K562 (cell line): ENCODE measurements around the gene PATJ. TPM values are rescaled to one million over a fixed set of nuclear protein-coding genes. Genes with fewer than 3 reads are reported as not detected.

Experiments used
- ATAC-seq: fragments of 200-7000 bp; cut with Tn5 transposase; 3 replicates; pipeline ENCODE4 v1.9.1; 2020; ENCODE audit warnings: moderate library complexity
- BruUV-seq: library from RNA; stranded (reverse); fragments of 400-500 nt; replicated peaks from 2 replicates; lab custom pipeline; 2021; lab: Mats Ljungman, UMichigan
- CTCF ChIA-PET: fragments of 300-600 bp; formaldehyde crosslinking; extraction: SDS; loops from one replicate; lab custom pipeline; 2021; ENCODE audit warnings: low intra/inter-chr PET ratio; lab: Yijun Ruan, JAX
- POLR2A ChIA-PET: fragments of 300-600, 350-650 bp; sonication (Branson Sonifier 250); formaldehyde crosslinking; extraction: SDS; loops from one replicate; lab custom pipeline; 2021; ENCODE audit warnings: antibody characterized with exemption, inconsistent platforms; lab: Yijun Ruan, JAX
- DNase-seq, 4 experiments: peaks; one replicate each; pipeline versions ENCODE4 v3.0.0 to v3.0.0-alpha.2; 2011 to 2018; ENCODE audit warnings: low spot score in 3 of 4, mixed read lengths in 3 of 4; ENCODE audit errors: extremely low read depth in 1 of 4
- FAIRE-seq: peaks from 2 replicates; lab custom pipeline; 2011; peaks lifted over from hg19 to GRCh38; lab: Jason Lieb, UNC
- H2AFZ ChIP-seq: 2 replicates; pipeline ENCODE4 v1.6.0; 2011; ENCODE audit warnings: low read depth, low read length, control low read depth, inconsistent platforms
- H3K27ac ChIP-seq: fragments of 200-600 bp; 3 replicates; pipeline ENCODE4 v1.8.0; 2011; ENCODE audit warnings: low read depth, mild to moderate bottlenecking, control low read depth, inconsistent platforms, low read length, moderate library complexity, mixed read lengths; ENCODE audit errors: extremely low read depth
- H3K27me3 ChIP-seq, 2 experiments: fragments of 300-600 bp in 1 of 2; 2 replicates in 1 of 2; 3 replicates in 1 of 2; pipeline versions ENCODE4 v1.6.0 to v1.8.0; 2011; ENCODE audit warnings: inconsistent platforms in 2 of 2, low read length in 2 of 2, mild to moderate bottlenecking in 1 of 2, mixed read lengths in 1 of 2, moderate library complexity in 1 of 2; ENCODE audit not compliant: control insufficient read depth in 2 of 2, insufficient read depth in 2 of 2
- H3K36me3 ChIP-seq: fragments of 300-600 bp; 3 replicates; pipeline ENCODE4 v1.8.0; 2011; ENCODE audit warnings: mild to moderate bottlenecking, low read length, inconsistent platforms; ENCODE audit not compliant: control insufficient read depth, insufficient read depth
- H3K4me1 ChIP-seq, 2 experiments: fragments of 200-600 bp in 1 of 2; replicated peaks in 1 of 2; 2 replicates in 1 of 2; 3 replicates in 1 of 2; pipeline versions ENCODE4 v1.5.1 to v1.8.0; 2011; ENCODE audit warnings: inconsistent platforms in 2 of 2, low read length in 2 of 2, mild to moderate bottlenecking in 1 of 2, mixed read lengths in 1 of 2, moderate library complexity in 1 of 2; ENCODE audit not compliant: control insufficient read depth in 2 of 2, insufficient read depth in 2 of 2
- H3K4me2 ChIP-seq: 2 replicates; pipeline ENCODE4 v1.6.1; 2011; ENCODE audit warnings: low read length, control low read depth, inconsistent platforms, mixed read lengths; ENCODE audit not compliant: insufficient read depth
- H3K4me3 ChIP-seq: fragments of 200-600 bp; sonication (generic), shearing (Covaris generic); 2 replicates; pipeline ENCODE4 v1.5.1; 2016; ENCODE audit warnings: control low read depth, inconsistent platforms
- H3K79me2 ChIP-seq: fragments of 200-600 bp; 3 replicates; pipeline ENCODE4 v1.8.0; 2011; ENCODE audit warnings: low read length, inconsistent platforms; ENCODE audit not compliant: control insufficient read depth, insufficient read depth
- H3K9ac ChIP-seq, 2 experiments: 2 replicates each; pipeline versions ENCODE4 v1.6.0 to v1.6.1; 2011; ENCODE audit warnings: low read depth in 2 of 2, low read length in 2 of 2, control low read depth in 1 of 2, inconsistent platforms in 1 of 2, mild to moderate bottlenecking in 1 of 2, mixed read lengths in 1 of 2; ENCODE audit not compliant: insufficient read depth in 1 of 2
- H3K9me1 ChIP-seq: one replicate; pipeline ENCODE4 v1.6.0; 2011; ENCODE audit warnings: inconsistent platforms, mild to moderate bottlenecking, low read length, moderate library complexity; ENCODE audit not compliant: control insufficient read depth, insufficient read depth
- H3K9me3 ChIP-seq: replicated peaks from 2 replicates; pipeline ENCODE4 v1.5.1; 2011; ENCODE audit warnings: low read depth, low read length, inconsistent platforms; ENCODE audit not compliant: control insufficient read depth, insufficient read depth
- H4K20me1 ChIP-seq: replicated peaks from 2 replicates; pipeline ENCODE4 v1.6.1; 2011; ENCODE audit warnings: low read length, inconsistent platforms, mixed read lengths; ENCODE audit not compliant: control insufficient read depth, insufficient read depth
- CREB3 ChIP-seq: fragments of 450-650 bp; conservative IDR thresholded peaks from 2 replicates; pipeline ENCODE4 v1.6.1; 2016; ENCODE audit warnings: missing genetic modification characterization, low read depth, mild to moderate bottlenecking, missing compliant biosample characterization, moderate library complexity
- FOXA3 ChIP-seq, 2 experiments: fragments of 450-650 bp in 1 of 2; sonication (generic) in 1 of 2; formaldehyde crosslinking; IDR thresholded peaks in 1 of 2; conservative IDR thresholded peaks in 1 of 2; 2 replicates each; pipeline versions ENCODE4 v1.4.0 to v1.8.0; 2020 to 2022; ENCODE audit warnings: mild to moderate bottlenecking in 2 of 2, missing genetic modification reagents in 1 of 2
- HDAC6 ChIP-seq: IDR thresholded peaks from 2 replicates; pipeline ENCODE4 v1.6.1; 2012; ENCODE audit warnings: low read depth, mild to moderate bottlenecking, control low read depth, inconsistent platforms, low read length, moderate library complexity
- HES1 ChIP-seq: fragments of 450-650 bp; IDR thresholded peaks from 2 replicates; pipeline ENCODE4 v1.6.1; 2016; ENCODE audit warnings: low read depth, mild to moderate bottlenecking, moderate library complexity
- MIER1 ChIP-seq: fragments of 450-650 bp; IDR thresholded peaks from 2 replicates; pipeline ENCODE4 v1.6.1; 2016; ENCODE audit warnings: antibody characterized with exemption, mild to moderate bottlenecking, low read depth
- POLR2AphosphoS5 ChIP-seq: IDR thresholded peaks from 2 replicates; pipeline ENCODE4 v1.6.1; 2011; ENCODE audit warnings: mild to moderate bottlenecking, low read depth, low read length, moderate library complexity; ENCODE audit not compliant: control insufficient read depth, insufficient read depth
- SREBF1 ChIP-seq: fragments of 150-350 bp; IDR thresholded peaks from 2 replicates; pipeline ENCODE4 v1.6.1; 2014; ENCODE audit warnings: antibody characterized with exemption, low read depth, low read length, borderline replicate concordance
- U2AF1 ChIP-seq: fragments of 200-400 bp; formaldehyde crosslinking; optimal IDR thresholded peaks from 2 replicates; pipeline ENCODE3; 2017; ENCODE audit warnings: mild to moderate bottlenecking, low read depth, low read length, moderate library complexity
- WGBS: fragments of 100-300 bp; shearing (Covaris generic); methylation state at CpG from one replicate; pipeline ENCODE4 v1.1.6; 2016; ENCODE audit warnings: low coverage, mixed read lengths; ENCODE audit not compliant: insufficient coverage; ENCODE audit errors: missing lambda C conversion rate; 5-methylcytosine and 5-hydroxymethylcytosine counted together
- in situ Hi-C: fragments of 300-500 bp; cut with MboI; formaldehyde crosslinking; loops from 4 replicates; pipeline ENCODE4 v1.15.0; 2018; ENCODE audit warnings: inconsistent platforms, mixed read lengths
- intact Hi-C: fragments of 100-400 bp; cut with micrococcal nuclease; formaldehyde crosslinking; loops from 2 replicates; pipeline ENCODE4 v1.14.2; 2022
- polyA plus RNA-seq, 8 experiments: library from polyadenylated mRNA; depleted of rRNA in 4 of 8; stranded (reverse) in 5 of 8; unstranded in 3 of 8; fragments of >200 nt; fragmentation: Nextera tagmentation in 2 of 8; fragmentation: Illumina TruSeq in 1 of 8; extraction: Ambion mirVana in 2 of 8; extraction: Trizol in 1 of 8; gene quantifications; 2 replicates each; pipeline versions ENCODE4 v1.2.1 to v1.2.3, GENCODE V29; 2011 to 2014; ENCODE audit warnings: inconsistent platforms in 1 of 8, missing spikeins in 1 of 8
- total RNA-seq, 7 experiments: library from RNA; depleted of rRNA in 6 of 7; stranded (reverse); fragments of >200 nt in 6 of 7; fragmentation: Illumina TruSeq in 2 of 7; extraction: Trizol in 2 of 7; gene quantifications; 2 replicates each; pipeline versions ENCODE4 v1.2.1 to v1.2.3, GENCODE V29; 2011 to 2021; ENCODE audit warnings: low replicate concordance in 1 of 7
- TF ChIP-seq, protein P1 (sequence below): fragments of 450-650 bp; IDR thresholded peaks from 2 replicates; pipeline ENCODE4 v1.6.1; 2016; ENCODE audit warnings: low read depth
- TF ChIP-seq, protein P2 (sequence below), 3 experiments: IDR thresholded peaks in 2 of 3; conservative IDR thresholded peaks in 1 of 3; 2 replicates each; pipeline ENCODE4 v1.5.1; 2011 to 2012; ENCODE audit warnings: low read length in 3 of 3, mild to moderate bottlenecking in 3 of 3, control low read depth in 2 of 3, improper control_type of control experiment in 1 of 3, inconsistent platforms in 1 of 3, low read depth in 1 of 3, mixed read lengths in 1 of 3, moderate library complexity in 1 of 3; ENCODE audit not compliant: insufficient read depth in 2 of 3

Gene PATJ
- total and polyA plus RNA-seq, 9 of the 15 experiments (the other 6 are each of a cell fraction or from before 2014, with no cell fraction given) = 0.22 TPM; not detected in 8

- DNase-seq (no peak), ATAC-seq (no peak), FAIRE-seq (no peak)
- in situ Hi-C loops = no loop called here
- no peak overlapping the region for H3K9ac ChIP-seq
- H2AFZ ChIP-seq = no peak overlapping the region
- no peaks in the 10 kb centered on the region for H3K9me1 ChIP-seq
- H3K27me3 ChIP-seq = peaks cover 13 to 14% of the 10 kb centered on the region in 2 experiments; a peak in 4 of 5 replicates
- no peaks in the 10 kb centered on the region for H3K36me3 ChIP-seq
- no peaks in the 10 kb centered on the region for H3K79me2 ChIP-seq
- no peak overlapping the region for H3K27ac ChIP-seq
- ChIA-PET POLR2A (no interaction called here), CTCF (no interaction called here)
- H3K9me3 ChIP-seq = no peaks in the 10 kb centered on the region
- WGBS = 0% methylated on average over 3 of the region's 3 CpGs
- intact Hi-C loops = no loop called here
- no peak overlapping the region for H3K4me2 ChIP-seq
- no peaks in the 10 kb centered on the region for H4K20me1 ChIP-seq
- no peak overlapping the region for H3K4me3 ChIP-seq
- no peaks in the 10 kb centered on the region for H3K4me1 ChIP-seq
- BruUV-seq = no TSS peak
- TF ChIP-seq SREBF1 (no peak), FOXA3 (CRISPR knock-in tag; conservative IDR thresholded peaks at IDR 0.05 in 1 of 2, IDR thresholded peaks at IDR 0.05 in 1 of 2) (no peak), HDAC6 (no peak), POLR2AphosphoS5 (no peak), HES1 (no peak), U2AF1 (no peak), MIER1 (no peak), CREB3 (tag) (no peak)
- TF ChIP-seq, protein P1, sequence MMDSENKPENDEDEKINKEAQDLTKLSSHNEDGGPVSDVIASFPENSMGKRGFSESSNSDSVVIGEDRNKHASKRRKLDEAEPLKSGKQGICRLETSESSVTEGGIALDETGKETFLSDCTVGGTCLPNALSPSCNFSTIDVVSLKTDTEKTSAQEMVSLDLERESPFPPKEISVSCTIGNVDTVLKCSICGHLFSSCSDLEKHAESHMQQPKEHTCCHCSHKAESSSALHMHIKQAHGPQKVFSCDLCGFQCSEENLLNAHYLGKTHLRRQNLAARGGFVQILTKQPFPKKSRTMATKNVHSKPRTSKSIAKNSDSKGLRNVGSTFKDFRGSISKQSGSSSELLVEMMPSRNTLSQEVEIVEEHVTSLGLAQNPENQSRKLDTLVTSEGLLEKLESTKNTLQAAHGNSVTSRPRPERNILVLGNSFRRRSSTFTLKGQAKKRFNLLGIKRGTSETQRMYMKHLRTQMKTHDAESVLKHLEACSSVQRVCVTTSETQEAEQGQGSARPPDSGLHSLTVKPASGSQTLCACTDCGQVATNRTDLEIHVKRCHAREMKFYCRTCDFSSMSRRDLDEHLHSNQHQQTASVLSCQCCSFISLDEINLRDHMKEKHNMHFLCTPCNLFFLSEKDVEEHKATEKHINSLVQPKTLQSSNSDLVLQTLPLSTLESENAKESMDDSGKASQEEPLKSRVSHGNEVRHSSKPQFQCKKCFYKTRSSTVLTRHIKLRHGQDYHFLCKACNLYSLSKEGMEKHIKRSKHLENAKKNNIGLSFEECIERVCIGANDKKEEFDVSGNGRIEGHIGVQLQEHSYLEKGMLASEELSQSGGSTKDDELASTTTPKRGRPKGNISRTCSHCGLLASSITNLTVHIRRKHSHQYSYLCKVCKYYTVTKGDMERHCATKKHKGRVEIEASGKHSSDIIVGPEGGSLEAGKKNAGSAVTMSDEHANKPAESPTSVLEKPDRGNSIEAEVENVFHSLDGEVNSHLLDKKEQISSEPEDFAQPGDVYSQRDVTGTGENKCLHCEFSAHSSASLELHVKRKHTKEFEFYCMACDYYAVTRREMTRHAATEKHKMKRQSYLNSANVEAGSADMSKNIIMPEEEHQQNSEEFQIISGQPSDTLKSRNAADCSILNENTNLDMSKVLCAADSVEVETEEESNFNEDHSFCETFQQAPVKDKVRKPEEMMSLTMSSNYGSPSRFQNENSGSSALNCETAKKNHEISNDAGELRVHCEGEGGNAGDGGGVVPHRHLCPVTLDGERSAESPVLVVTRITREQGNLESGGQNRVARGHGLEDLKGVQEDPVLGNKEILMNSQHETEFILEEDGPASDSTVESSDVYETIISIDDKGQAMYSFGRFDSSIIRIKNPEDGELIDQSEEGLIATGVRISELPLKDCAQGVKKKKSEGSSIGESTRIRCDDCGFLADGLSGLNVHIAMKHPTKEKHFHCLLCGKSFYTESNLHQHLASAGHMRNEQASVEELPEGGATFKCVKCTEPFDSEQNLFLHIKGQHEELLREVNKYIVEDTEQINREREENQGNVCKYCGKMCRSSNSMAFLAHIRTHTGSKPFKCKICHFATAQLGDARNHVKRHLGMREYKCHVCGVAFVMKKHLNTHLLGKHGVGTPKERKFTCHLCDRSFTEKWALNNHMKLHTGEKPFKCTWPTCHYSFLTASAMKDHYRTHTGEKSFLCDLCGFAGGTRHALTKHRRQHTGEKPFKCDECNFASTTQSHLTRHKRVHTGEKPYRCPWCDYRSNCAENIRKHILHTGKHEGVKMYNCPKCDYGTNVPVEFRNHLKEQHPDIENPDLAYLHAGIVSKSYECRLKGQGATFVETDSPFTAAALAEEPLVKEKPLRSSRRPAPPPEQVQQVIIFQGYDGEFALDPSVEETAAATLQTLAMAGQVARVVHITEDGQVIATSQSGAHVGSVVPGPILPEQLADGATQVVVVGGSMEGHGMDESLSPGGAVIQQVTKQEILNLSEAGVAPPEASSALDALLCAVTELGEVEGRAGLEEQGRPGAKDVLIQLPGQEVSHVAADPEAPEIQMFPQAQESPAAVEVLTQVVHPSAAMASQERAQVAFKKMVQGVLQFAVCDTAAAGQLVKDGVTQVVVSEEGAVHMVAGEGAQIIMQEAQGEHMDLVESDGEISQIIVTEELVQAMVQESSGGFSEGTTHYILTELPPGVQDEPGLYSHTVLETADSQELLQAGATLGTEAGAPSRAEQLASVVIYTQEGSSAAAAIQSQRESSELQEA = no peak
- TF ChIP-seq, protein P2, sequence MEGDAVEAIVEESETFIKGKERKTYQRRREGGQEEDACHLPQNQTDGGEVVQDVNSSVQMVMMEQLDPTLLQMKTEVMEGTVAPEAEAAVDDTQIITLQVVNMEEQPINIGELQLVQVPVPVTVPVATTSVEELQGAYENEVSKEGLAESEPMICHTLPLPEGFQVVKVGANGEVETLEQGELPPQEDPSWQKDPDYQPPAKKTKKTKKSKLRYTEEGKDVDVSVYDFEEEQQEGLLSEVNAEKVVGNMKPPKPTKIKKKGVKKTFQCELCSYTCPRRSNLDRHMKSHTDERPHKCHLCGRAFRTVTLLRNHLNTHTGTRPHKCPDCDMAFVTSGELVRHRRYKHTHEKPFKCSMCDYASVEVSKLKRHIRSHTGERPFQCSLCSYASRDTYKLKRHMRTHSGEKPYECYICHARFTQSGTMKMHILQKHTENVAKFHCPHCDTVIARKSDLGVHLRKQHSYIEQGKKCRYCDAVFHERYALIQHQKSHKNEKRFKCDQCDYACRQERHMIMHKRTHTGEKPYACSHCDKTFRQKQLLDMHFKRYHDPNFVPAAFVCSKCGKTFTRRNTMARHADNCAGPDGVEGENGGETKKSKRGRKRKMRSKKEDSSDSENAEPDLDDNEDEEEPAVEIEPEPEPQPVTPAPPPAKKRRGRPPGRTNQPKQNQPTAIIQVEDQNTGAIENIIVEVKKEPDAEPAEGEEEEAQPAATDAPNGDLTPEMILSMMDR (IDR thresholded peaks at IDR 0.05 in 2 of 3, conservative IDR thresholded peaks at IDR 0.05 in 1 of 3; ENCODE audit: insufficient read depth in 2 of 3, low read depth in 1 of 3, low read length in 3 of 3) = no peak
These were observed 193.2 kb downstream of the PATJ start for GRCh38 chr1:61935516-61935915.
